Measurements from ENCODE around the gene PDE6B. TPM values are rescaled to one million over a fixed set of nuclear protein-coding genes. Genes with fewer than 3 reads are reported as not detected.
"Not testable (repeated sequence)": the region's sequence is repeated elsewhere in the genome, so short reads cannot be mapped to it uniquely, and the experiment has no call there.

The PDE6B gene
- total and polyA plus RNA-seq, 10 donors, result 4.4 to 19.8 (median 11.8) TPM

GRCh38 chr4:634599-634985 is 9.2 kb downstream of the PDE6B start:
- H3K36me3 ChIP-seq, result no peaks in the 10 kb centered on the region
- no peak overlapping the region for H3K27ac ChIP-seq
- intact Hi-C loops (cut with DNase I; ENCODE audit: low total_unique reads), result no loop called here
- H3K4me1 ChIP-seq, result no peaks in the 10 kb centered on the region
- H3K4me3 ChIP-seq, result no peak overlapping the region
- 78 to 86% (median 85%) methylated on average over 22 to 23 of the region's 23 CpGs for WGBS, 5 donors
- DNase-seq, result peak; percentile 52
- TF ChIP-seq POLR2A (IDR thresholded peaks at IDR 0.05), result no peak
- no peak for TF ChIP-seq CTCF (IDR thresholded peaks at IDR 0.05 in 8 of 11, conservative IDR thresholded peaks at IDR 0.05 in 3 of 11)
- no peak for TF ChIP-seq POLR2AphosphoS5 (IDR thresholded peaks at IDR 0.05)
- H3K9me3 ChIP-seq, result peaks cover 0 to 14% (median 0%) of the 10 kb centered on the region in 8 donors
- peaks cover 0 to 40% (median 0%) of the 10 kb centered on the region in 7 donors for H3K27me3 ChIP-seq (replicated peaks in 1 of 7)

- Histone ChIP-seq H3K9me3 (peaks cover 0 to 14% (median 0%) of the 10 kb centered on the region in 8 donors), H3K27me3 (replicated peaks in 1 of 7) (peaks cover 0 to 36% (median 0%) of the 10 kb centered on the region in 7 donors)
- H3K4me3 ChIP-seq; H3K27ac ChIP-seq; intact Hi-C loops (cut with DNase I; ENCODE audit: low total_unique reads); H3K4me1 ChIP-seq; H3K36me3 ChIP-seq: not testable (repeated sequence)
- DNase-seq, result peak; percentile 59
- 90 to 94% (median 92%) methylated on average over 42 to 46 of the region's 46 CpGs for WGBS, 5 donors
Observed at GRCh38 chr4:635066-635835, 9.9 kb downstream of the PDE6B start.

GRCh38 chr4:635851-636627 is 10.7 kb downstream of the PDE6B start:
- 84 to 90% (median 86%) methylated on average over 20 to 22 of the region's 22 CpGs for WGBS, 5 donors
- Histone ChIP-seq H3K36me3 (no peaks in the 10 kb centered on the region), H3K4me3 (no peak overlapping the region), H3K9me3 (peaks cover 0 to 15% (median 0%) of the 10 kb centered on the region in 8 donors), H3K4me1 (no peaks in the 10 kb centered on the region), H3K27me3 (replicated peaks in 1 of 7) (peaks cover 0 to 35% (median 0%) of the 10 kb centered on the region in 7 donors), H3K27ac (no peak overlapping the region)
- peak; percentile 69 for DNase-seq
- no peak for TF ChIP-seq CTCF (IDR thresholded peaks at IDR 0.05 in 8 of 11, conservative IDR thresholded peaks at IDR 0.05 in 3 of 11)
- TF ChIP-seq POLR2A (IDR thresholded peaks at IDR 0.05), result no peak
- TF ChIP-seq POLR2AphosphoS5 (IDR thresholded peaks at IDR 0.05), result no peak
- intact Hi-C loops (cut with DNase I; ENCODE audit: low total_unique reads), result no loop called here

GRCh38 chr4:636628-637159 is 11.3 kb downstream of the PDE6B start:
- 79 to 86% (median 81%) methylated on average over 12 to 13 of the region's 13 CpGs for WGBS, 5 donors
- no peaks in the 10 kb centered on the region for H3K36me3 ChIP-seq

More at GRCh38 chr4:636628-637159, 11.3 kb downstream of the PDE6B start:
- no peak overlapping the region for H3K27ac ChIP-seq
- no peak overlapping the region for H3K4me3 ChIP-seq
- no peaks in the 10 kb centered on the region for H3K4me1 ChIP-seq
- TF ChIP-seq POLR2A (IDR thresholded peaks at IDR 0.05) (no peak), POLR2AphosphoS5 (IDR thresholded peaks at IDR 0.05) (no peak), CTCF (IDR thresholded peaks at IDR 0.05 in 8 of 11, conservative IDR thresholded peaks at IDR 0.05 in 3 of 11) (no peak)
- intact Hi-C loops (cut with DNase I; ENCODE audit: low total_unique reads), result no loop called here
- peaks cover 0 to 22% (median 5%) of the 10 kb centered on the region in 8 donors for H3K9me3 ChIP-seq
- peaks cover 0 to 41% (median 0%) of the 10 kb centered on the region in 7 donors for H3K27me3 ChIP-seq (replicated peaks in 1 of 7)
- no peak for DNase-seq
